NCI-H1105 (cell line): ENCODE measurements around the gene GSDMA.
A peak's percentile ranks its signal among the peaks of the same experiment; 100 is the strongest.

Experiments used
- DNase-seq: peaks from one replicate; lab custom pipeline; 2025; lab: John Stamatoyannopoulos, UW

The GSDMA gene, protein sequence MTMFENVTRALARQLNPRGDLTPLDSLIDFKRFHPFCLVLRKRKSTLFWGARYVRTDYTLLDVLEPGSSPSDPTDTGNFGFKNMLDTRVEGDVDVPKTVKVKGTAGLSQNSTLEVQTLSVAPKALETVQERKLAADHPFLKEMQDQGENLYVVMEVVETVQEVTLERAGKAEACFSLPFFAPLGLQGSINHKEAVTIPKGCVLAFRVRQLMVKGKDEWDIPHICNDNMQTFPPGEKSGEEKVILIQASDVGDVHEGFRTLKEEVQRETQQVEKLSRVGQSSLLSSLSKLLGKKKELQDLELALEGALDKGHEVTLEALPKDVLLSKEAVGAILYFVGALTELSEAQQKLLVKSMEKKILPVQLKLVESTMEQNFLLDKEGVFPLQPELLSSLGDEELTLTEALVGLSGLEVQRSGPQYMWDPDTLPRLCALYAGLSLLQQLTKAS

DNA sequence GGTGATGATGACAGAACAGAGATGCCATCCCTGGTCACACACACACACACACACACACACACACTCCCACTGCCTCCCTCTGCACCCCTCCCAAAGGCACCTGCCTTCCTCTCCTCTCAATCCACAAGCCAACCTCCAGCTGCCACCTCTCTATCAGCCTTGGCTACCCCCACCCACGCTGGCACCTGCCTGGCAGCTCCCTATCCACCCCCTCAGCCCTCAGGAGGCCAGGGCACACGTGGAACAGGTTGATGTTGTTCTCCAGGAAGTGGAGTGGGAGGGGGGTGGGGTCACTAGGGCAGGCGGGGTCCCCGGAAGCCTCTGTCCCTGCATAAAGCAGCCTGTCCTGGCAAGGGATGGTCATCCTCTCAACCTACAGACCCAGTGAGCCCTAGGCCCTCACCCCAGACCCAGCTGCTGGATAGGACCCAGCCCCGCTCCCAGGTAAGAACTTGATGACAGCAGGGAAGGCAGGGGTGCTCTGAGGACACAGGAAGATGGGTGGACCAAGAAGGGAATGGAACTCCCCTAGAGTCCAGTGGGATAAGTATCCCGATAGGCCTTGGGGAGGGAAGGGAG is at the start of gene GSDMA:
Gene GSDMA (plus strand): TSS at position 363 of the 579 bp plus-strand sequence. CDS start 2,684 bp downstream, outside the sequence.
- no peak for DNase-seq

DNA sequence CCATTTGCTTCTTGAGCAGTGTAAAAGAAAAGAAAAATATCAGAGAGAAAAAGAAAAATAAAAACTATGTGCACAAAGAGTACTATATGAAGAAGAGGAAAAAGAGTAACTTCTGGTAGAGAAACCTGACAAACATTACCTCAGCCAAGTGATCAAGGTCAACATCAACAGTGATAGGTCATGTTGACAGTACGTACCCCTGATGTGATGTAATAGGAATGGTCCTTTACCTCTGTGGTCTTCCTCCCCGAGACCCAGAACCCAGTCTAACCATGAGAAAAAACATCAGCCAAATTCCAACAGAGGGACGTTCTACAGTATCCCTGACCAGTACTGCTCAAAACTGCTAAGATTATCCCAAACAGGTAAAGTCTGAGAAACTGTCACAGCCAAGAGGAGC is 48.8 kb upstream of the GSDMA start:
- DNase-seq: no peak

DNA sequence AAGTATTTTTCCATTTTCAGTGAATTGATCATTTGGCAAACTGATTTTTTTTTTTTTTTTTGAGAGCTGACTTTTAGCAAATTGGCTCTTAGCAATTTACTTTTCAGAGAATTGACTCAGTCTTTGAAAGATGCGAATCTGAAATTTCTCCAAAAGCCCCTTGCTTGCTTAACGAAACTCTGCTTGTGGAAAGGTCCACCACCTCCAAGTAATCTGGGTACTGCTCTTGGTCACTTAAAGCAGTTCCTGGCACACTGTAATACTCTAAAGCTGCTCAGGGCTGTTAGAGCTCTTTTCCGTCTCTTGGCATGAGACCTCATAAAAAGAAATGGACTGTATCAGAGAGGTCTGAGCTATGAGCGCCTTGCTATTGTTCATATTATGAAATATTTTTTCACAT is 47.2 kb upstream of the GSDMA start:
- DNase-seq: no peak

DNA sequence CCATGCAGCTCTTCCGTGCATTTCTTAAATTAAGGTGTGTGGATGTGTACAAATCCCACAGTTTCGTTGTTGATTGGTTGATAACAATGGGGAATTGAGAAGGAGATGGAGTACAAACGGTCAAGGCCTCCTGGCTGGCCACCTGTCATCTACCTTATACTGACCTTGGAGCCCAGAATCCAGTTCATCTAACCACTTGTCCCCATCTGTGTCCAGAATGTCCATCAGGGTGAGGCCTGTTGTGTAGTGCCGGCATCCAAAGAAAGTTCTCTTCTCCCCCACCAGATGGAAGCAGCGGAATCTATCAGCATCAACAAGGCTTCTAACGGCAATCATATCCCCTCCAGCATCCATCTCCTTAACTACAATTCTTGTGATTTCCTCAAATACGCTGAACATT is 45.9 kb upstream of the GSDMA start:
- no peak for DNase-seq

DNA sequence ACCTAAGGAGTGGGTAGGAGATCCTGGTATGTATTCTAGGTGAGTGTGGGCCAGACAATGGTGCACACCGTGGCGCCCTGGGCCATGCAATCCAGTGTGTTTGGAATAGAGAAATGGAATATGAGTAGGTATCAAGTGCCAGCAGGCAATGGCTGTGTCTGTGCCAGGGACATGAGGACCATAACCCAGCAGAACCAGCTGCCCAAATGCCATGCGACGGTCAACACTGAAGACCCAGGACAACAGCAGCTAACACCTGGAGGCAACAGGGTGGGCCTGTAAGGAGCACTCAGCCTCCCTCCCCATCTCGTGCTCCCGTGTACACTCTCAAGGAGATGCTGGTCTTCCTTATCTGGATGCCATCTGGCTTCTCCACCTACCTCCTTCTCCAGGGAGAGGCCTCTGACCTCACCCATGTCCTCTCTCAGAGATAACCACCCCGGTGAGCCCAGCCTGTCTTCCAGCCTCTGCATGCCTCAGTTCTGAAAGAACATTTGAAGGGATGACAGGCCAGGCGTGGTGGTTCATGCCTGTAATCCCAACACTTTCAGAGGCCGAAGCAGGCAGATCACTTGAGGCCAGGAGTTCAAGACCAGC is 43.6 kb upstream of the GSDMA start:
- DNase-seq: no peak

DNA sequence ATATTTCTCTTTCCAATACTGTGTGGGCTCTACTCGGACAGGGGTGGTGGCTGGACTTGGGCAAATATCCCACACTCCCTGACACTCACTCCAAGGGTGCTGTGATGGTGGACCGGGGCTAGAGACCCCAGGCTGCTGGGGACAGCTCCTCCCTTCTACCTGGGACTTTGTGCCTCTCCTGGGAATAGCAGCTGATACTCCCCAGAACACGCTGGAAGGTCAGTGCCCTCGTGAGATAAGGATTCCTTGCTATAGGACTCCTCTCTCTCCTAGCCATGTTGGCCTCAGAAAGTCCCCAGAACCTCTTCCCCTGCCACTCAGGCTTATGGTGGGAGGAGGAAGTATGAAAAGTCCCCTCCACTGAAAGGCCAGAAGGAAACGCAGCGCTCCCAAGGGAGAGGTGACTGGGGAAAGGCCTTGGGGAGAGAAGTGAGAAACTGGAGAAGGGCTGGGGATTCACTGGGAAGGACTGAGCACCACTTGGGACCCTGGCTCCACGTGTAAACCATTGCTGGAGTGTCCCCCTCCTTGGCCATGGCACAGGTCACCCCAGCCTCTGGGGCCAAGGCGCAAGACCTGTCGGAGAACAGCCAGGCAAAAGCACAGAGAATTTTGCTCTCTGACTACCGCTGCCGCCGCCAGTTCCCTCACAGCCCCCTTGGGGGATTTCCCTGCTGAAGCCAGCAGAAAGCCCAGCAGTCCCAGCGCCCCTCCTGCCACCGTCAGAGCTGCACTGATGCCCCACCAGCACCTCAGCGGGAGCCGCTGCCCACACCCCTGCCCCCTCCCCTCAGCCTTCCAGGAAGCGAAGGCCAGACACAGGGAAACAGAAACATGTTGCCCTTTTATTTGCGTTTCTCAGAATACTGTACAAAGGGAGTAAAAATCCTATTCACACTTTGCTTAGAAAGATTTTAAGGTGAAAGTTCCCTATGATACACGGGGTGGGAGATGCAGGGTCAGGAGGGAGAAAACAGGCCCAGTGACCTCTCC is 42.3 kb upstream of the GSDMA start:
- DNase-seq: no peak

DNA sequence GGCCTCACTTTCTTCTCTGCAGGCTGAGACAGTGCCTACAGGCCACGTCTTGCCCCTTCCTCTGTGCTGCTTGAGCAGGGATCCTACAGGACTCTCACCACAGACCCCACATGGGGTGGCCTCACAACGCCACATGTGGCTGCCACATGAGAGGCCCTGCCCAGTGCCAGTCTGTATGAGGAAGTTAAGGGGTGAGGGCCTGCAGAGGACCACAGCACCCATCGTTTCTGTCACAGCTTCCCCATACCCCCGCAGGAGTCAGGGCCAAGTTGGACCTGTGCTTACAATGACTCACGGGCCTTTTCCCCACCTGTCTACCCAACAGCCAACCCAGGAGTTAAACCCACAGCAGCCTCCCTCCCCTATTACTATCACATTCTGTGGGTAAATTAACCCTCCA is 41.5 kb upstream of the GSDMA start:
- DNase-seq: no peak

DNA sequence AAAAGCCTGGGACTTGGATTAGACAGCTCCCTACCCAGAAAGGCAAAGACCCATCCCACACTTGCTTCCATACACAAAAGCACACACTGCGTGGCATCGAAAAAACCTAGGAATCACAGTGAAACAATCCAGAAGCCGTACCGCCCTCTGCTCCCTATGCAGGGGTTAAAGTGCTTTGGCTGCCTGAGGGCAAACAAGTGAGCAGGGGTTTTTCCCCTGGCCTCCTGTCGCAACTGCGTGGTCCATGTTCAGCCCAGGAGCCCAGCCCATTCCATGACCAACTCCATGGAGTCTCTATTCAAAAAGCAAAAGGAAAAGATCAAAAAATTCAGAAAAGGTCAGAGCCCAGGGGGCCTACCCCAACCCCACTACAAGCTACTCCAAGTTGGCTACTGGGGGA is 40.8 kb upstream of the GSDMA start:
- no peak for DNase-seq

DNA sequence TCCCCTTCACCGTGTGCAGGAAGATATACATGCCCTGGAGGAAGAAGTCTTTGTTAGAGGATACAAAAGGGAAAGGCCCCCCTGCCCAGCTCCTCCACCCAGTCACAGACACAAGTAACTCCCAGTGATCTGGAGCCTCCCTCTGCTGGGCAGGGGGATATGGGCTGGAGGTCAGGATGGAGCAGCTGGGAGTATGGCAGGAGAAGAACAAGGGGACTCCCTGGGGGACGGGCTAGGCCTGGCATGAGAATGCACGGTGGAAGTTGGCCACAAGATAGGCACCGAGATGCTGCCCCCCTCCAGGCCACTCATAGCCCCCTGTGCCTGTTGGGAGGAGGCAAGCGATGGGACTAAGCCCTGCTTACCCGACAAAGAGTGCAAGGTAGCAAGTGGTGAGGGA is 39.6 kb upstream of the GSDMA start:
- no peak for DNase-seq

DNA sequence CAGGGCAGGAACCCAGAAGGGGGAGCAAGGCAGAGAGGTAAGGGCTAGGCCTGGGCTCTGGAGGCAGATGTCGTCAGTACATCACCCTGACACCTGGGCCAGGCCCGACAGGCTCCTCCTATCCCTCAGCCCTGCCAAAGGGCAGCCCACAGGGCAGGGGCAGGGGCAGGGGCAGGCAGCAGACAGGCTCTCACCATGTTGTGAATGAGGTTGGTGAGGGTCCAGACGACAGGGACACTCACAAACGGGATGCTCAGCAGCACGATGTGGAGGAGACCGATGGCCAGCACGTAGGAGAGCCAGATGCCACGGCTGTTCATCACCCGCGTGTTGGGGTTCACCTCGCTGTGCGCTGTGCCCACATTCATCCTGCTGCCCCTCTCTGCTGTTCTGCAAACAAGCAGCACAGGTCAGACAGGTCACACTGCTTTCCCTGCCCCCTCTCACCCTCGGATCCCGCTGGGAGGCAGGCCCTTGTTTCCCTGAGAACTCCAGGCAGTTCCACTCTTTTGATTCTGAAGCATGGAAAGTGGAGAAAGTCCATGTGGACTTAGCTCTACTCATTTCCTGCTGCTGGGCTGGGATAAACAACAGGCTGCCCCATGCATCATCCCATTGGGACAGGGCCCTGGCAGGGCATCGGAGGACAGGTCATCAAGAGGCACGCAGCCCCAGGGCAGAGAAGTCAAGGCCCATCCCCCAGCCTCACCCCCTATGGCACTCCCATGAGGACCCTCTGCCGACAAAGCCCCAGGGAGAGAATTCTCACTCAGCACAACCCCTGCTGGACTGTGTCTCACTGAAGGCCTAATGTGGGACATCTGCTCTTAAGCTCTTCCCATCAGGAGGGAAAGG is 38.7 kb upstream of the GSDMA start:
- DNase-seq: no peak

DNA sequence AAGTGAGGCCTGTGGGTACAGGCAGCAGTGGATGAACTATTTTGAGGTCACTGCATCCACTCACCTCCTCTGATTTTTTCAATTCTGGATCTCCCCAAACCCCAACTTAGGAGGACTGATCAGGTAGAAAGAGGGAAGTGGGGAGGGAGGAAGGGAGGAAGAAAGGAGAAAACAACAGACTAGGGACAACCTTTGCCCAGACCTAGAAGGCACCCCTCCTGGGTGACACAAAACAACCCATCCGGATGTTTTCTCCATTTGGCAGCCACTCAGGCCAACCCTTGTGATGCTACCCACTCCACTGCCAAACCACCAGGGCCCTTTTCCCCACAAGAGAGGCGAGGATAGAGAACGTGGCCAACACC is 38.1 kb upstream of the GSDMA start:
- DNase-seq: no peak

DNA sequence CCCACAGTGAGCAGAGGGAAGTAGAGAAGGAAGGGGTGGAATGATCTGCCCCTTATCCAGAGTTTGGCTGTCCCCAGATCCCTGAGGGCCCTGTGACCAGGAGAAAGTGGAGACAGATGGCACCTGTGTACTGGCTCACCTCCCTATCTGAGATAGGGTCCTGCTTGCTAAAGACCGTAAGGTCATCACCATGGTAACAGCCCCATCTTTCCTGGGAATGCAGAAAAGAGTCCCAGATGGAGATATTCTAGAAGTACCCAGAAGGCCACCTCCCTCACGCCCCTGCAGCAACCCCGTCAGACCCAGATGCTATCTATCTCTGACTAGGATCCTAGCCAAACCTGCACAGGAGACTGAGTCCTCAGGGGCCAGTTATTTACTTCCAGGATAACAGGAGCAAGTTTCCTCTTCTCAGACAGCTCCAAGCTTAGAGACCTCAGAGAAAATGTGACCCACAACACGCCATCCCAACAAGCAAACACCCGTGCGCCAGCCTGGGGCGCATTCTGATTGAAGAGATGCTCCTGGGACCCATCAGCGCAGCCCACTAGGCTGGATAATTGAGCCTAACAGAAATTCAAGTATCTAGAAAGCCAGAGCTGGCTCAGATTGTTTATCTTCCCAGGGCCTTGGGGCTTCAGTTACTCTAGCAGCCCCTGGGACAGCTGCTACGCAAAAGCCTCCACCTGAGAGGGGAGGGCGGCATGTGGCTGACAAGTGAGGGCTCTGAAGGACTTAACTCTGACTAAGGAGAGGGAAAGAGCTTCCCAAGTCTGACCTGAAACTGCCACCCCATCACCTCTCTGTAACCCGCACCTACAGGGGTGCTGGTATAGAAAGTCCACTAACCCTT is 37.3 kb upstream of the GSDMA start:
- DNase-seq: no peak

DNA sequence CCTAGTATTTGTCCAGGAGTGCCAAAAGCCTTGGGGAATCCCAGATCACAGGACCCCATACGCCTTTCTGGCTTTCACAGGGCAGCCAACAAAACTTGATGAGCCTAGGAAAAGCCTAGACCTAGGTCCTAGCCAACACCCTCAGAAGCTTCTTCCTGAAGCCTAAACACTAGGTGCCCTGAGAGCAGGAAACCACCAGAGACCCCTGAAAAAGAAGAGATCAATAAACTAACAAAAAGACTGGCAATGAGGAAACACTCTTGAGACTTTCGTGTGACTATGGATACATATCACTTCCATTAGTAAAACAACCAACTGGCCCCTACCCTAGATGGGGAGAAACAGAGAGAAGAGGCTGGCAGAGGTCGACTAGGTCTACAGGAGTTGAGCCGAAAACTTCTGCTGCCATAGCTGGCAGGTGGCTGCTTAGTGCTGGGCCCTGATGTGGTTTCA is 36.6 kb upstream of the GSDMA start:
- DNase-seq: no peak

DNA sequence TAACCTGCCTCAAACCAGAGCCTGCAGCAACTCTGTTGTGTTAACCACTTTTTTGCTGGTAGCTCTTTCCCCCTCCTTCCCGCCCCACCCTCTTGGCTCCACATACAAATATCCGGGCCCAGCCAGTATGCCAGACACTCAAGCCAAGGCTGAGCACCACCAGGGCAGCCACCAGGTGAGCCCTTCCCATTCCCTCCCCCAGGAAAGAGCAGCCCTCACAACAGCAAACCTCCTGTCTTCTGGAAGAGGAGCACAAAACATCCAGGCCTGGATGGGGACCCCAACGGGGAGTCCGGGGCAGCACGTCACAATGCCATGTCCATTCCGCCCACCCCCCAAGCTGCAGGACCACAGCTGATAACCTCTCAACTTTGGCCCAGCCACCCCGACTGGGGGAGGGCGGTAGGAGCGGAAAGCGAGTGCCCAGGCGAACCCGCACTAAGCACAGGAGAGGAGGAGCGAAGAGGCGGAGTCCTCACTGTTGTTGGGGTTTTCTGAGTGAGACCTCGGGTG is 36.2 kb upstream of the GSDMA start:
- DNase-seq: no peak

DNA sequence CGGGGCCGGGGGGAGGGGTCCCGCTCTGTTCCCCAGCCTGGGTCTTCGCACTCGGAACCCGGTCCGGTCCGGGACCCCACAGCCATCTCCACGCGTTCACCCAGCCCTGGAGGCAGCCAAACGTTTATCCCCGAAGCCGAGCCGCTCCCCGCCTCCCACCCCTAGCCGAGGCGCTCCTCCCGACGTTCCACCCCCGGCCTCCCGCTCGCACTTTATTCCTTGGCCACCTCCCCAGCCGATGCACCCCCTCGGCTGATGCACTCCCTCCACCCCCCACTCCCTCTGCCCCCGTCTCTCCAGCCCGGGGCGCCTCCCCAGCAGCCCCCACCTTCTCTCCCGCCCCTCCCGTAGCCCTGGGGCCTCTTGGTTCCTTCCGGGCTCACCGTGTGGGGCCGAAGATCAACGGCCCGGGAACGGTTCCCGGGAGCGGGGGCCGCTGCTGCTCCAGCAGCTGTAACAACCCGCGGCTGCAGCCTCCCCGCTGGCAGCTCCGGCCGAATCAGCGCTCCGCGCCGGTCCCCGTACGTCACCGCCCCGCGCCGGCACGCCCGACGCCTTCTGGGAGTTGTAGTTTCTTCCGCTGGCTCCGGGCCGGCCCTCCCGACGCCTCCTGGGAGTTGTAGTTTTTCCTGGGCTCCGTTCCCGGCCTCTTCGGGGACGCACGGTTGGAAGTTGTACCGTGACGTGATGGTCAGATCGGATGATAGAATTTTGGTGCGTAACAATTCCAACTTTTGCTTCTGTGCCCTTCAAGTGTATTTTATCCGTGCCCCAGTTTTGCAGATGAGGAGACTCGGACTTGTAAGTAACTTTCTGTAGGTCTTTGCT is 35.5 kb upstream of the GSDMA start, which contains the start of the genes LRRC3C and ORMDL3:
Gene LRRC3C (plus strand): TSS at position 632 of the 828 bp plus-strand sequence. CDS start 13,792 bp downstream, outside the sequence.
Gene ORMDL3 (minus strand): TSS at position 501 of the 828 bp plus-strand sequence. CDS start 3,398 bp downstream, outside the sequence.
- peak; percentile 82 for DNase-seq

DNA sequence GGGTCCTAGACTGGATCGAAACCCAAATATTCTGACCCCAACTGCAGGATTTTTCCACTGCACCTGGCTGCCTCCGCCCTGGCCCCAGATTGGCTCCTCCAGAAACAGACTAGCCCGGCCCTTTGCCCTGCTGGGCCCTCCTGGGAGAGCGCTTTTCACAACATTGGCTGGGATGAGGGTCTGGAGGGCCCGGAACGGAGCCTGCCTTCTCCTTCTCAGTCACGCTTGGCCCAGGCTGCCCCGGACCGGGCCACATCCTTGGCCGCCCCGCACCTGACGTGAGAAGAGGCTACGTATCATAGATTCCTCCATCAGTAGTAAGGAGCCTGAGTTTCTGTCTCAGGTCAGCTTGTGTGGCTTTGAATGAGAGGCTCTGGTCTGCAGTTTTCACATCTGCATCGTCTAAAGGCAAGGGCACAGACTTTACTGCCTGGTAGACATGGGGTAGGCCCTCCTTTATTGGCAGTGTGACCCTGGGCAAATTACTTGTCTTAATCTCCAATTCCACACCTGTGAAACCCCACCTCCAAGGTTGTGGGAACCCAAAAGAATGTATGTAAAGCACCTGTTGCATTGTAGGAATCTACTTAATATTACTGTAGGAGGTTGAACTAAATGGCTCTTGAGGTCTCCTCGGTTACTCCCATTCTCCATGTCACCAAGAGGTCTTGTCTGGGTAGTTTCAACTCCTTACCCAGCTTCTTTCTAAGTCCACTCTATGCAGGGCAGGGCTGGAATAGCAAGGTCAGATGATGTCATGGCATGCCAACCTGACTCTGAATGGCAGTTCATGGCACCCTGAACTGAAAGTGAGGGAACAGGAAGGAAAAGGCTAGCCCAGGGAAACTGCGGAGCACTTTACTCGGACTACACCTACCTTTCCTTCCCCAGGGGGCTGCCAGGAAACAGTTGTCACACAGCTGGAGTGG is 34.6 kb upstream of the GSDMA start:
- no peak for DNase-seq

DNA sequence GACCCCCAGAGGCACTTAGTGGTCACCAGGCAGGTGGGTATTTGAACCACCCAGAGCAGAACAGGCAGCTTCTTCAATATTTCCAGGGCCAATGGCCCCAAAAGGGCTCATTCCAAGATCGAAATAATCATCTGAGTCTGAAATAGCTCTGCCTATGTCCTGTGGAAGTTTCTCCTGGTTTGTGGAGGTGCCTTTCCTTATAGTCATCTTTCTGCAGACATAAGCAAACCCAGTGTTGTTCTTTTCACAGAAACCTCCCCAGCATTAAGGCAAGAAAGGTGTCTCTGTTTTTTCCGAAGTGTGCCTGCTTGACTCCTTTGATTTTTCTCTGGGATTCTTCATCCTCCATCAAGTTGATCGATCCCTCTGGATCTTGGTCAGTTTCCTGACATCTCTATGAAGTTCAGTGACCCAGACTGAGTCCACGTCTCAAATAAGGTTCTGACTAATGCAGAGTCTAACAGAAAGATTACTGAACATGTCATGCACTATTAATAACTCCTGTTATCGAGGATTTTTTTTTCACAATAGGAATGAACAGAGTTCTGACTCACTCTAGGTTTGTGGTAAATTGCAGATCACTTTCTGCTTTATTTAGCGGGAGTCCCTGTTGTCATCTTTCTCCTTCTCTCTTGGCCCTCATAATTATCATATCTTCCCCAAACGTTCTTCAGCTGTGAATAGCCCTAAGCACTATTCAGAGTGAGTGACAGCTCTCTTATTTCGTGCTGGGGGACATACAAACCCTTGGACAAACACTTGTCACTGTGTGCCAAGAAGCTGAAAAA is 33.8 kb upstream of the GSDMA start:
- DNase-seq: no peak
